Fibroblast of skin of scalp (primary cell): Measurements from ENCODE around the gene CRYM.
"Not testable (repeated sequence)": the region's sequence is repeated elsewhere in the genome, so short reads cannot be mapped to it uniquely, and the experiment has no call there.

Source experiments
- DNase-seq: peaks from one replicate; pipeline ENCODE4 v3.0.0-alpha.2; 2013

The CRYM gene

GRCh38 chr16:21277045-21277926 lies 804 bp downstream of the CRYM start:
- no peak for DNase-seq

GRCh38 chr16:21276090-21276489 lies 2.0 kb downstream of the CRYM start:
- DNase-seq: no peak

GRCh38 chr16:21275529-21275928 lies 2.6 kb downstream of the CRYM start:
- no peak for DNase-seq

GRCh38 chr16:21274172-21274726 lies 3.8 kb downstream of the CRYM start:
- no peak for DNase-seq

- DNase-seq: not testable (repeated sequence)
Observed at GRCh38 chr16:21272763-21273162, 5.3 kb downstream of the CRYM start.

- no peak for DNase-seq
Observed at GRCh38 chr16:21272253-21272652, 5.8 kb downstream of the CRYM start.

- DNase-seq: no peak
Observed at GRCh38 chr16:21268236-21268635, 9.9 kb downstream of the CRYM start.

- DNase-seq: no peak
Observed at GRCh38 chr16:21267298-21267697, 10.8 kb downstream of the CRYM start.

GRCh38 chr16:21265104-21265837 lies 12.8 kb downstream of the CRYM start:
- no peak for DNase-seq

- DNase-seq: no peak
Observed at GRCh38 chr16:21264571-21265036, 13.5 kb downstream of the CRYM start.

GRCh38 chr16:21263640-21264570 lies 14.2 kb downstream of the CRYM start:
- DNase-seq: peak; percentile 74

- no peak for DNase-seq
Observed at GRCh38 chr16:21262779-21263639, 15.1 kb downstream of the CRYM start.

GRCh38 chr16:21260870-21261791 lies 17.0 kb downstream of the CRYM start:
- peak; percentile 81 for DNase-seq

GRCh38 chr16:21257284-21257683 lies 20.8 kb downstream of the CRYM start:
- no peak for DNase-seq

- DNase-seq: no peak
Observed at GRCh38 chr16:21256636-21257035, 21.5 kb downstream of the CRYM start.

GRCh38 chr16:21253470-21253869 lies 24.6 kb downstream of the CRYM start:
- DNase-seq: no peak

GRCh38 chr16:21250072-21250923 lies 27.8 kb downstream of the CRYM start:
- DNase-seq: no peak

- DNase-seq: not testable (repeated sequence)
Observed at GRCh38 chr16:21248179-21248578, 29.9 kb downstream of the CRYM start.
